Loucy (cell line): ENCODE results near the gene C15orf39.

Experiments used
- CTCF ChIP-seq: fragments of 200-600 bp; sonication (generic); conservative IDR thresholded peaks from 2 replicates; pipeline ENCODE4 v1.5.1; 2014; ENCODE audit warnings: mild to moderate bottlenecking, antibody characterized with exemption, low read length
- EZH2phosphoT487 ChIP-seq: fragments of 200-600 bp; IDR thresholded peaks from 2 replicates; pipeline ENCODE4 v1.6.1; 2018; ENCODE audit warnings: antibody characterized with exemption, mild to moderate bottlenecking, moderate library complexity, borderline replicate concordance

- TF ChIP-seq CTCF (no peak), EZH2phosphoT487 (no peak)
Measured at GRCh38 chr15:75225951-75226732, 24.5 kb downstream of the C15orf39 start.
